GM12891 (cell line): ENCODE results near the gene TACC2.

Experiments
- POLR2A ChIP-seq: IDR thresholded peaks from 2 replicates; pipeline ENCODE4 v1.6.1; 2011; ENCODE audit warnings: low read depth, low read length, control low read depth
- POLR2AphosphoS5 ChIP-seq: IDR thresholded peaks from 2 replicates; pipeline ENCODE4 v1.6.1; 2011; ENCODE audit warnings: low read depth, low read length, control low read depth
- SPI1 ChIP-seq: IDR thresholded peaks from 2 replicates; pipeline ENCODE4 v1.6.1; 2011; ENCODE audit warnings: low read depth, low read length, control low read depth
- TAF1 ChIP-seq: IDR thresholded peaks from 2 replicates; pipeline ENCODE4 v1.6.1; 2011; ENCODE audit warnings: low read depth, low read length, control low read depth

DNA sequence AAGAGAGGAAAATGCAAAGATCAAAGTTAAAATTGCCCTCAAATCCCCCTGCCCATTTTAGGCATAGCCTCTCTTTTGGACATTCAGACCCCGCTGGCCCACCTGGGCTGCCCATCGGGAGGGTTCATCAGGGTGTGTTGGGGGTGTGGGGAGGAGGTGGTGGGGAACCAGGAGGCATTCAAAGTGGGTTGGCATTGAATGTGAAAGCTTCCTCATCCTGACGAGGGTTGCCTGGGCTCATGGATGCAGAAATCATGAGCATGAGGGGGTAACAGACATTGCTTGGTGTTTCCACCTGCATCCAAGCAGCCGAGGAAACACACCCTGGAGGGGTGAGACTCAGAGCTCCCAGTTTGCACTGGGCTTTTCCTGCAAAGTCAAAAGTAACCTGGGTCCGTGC, 302.8 kb downstream of the TACC2 start:
- TF ChIP-seq POLR2A, result no peak
- no peak for TF ChIP-seq POLR2AphosphoS5
- TF ChIP-seq TAF1, result no peak
- TF ChIP-seq SPI1, result no peak
